HG03571 (cell line): Measurements from ENCODE around the gene LEFTY2.
"Not testable (repeated sequence)": the region's sequence is repeated elsewhere in the genome, so short reads cannot be mapped to it uniquely, and the experiment has no call there.

Source experiments
- ATAC-seq: cut with Tn5 transposase; IDR thresholded peaks from one replicate; pipeline ENCODE4 v1.9.1; 2021; ENCODE audit not compliant: unreplicated experiment

Gene LEFTY2

DNA sequence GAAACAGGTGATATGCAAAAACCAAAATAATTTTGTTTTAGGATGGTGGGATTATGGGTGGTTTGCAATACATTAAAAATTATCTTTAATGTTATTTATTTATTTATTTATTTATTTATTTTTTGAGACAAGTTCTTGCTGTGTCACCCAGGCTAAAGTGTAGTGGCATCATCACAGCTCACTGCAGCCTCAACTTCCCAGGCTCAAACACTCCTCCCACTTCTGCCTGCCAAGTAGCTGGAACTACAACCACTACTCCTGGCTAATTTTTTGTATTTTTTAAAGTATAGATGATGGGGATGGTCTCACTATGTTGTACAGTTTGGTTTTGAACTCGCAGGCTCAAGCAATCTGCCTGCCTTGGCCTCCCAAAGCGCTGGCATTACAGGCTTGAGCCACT is 10.5 kb downstream of the LEFTY2 start:
- no peak for ATAC-seq

- not testable (repeated sequence) for ATAC-seq
Observed at GRCh38 chr1:225929462-225929861, 11.6 kb downstream of the LEFTY2 start.

GRCh38 chr1:225928186-225929175 is 12.5 kb downstream of the LEFTY2 start:
- no peak for ATAC-seq

GRCh38 chr1:225926551-225927113 is 14.4 kb downstream of the LEFTY2 start:
- no peak for ATAC-seq

- peak; percentile 97 for ATAC-seq
Observed at GRCh38 chr1:225923692-225924555, 17.1 kb downstream of the LEFTY2 start, which contains the start of gene PYCR2. TSS of gene PYCR2 (minus strand) at chr1:225924250. CDS start at chr1:225924110, 140 bp downstream.

GRCh38 chr1:225923381-225923691 is 17.7 kb downstream of the LEFTY2 start:
- no peak for ATAC-seq

GRCh38 chr1:225921734-225922709 is 19.0 kb downstream of the LEFTY2 start:
- ATAC-seq = no peak

GRCh38 chr1:225919906-225920305 is 21.1 kb downstream of the LEFTY2 start:
- ATAC-seq = no peak

GRCh38 chr1:225918280-225918679 is 22.7 kb downstream of the LEFTY2 start:
- no peak for ATAC-seq

- ATAC-seq = no peak
Observed at GRCh38 chr1:225917536-225917935, 23.5 kb downstream of the LEFTY2 start.

- ATAC-seq = no peak
Observed at GRCh38 chr1:225917101-225917500, 23.9 kb downstream of the LEFTY2 start.

DNA sequence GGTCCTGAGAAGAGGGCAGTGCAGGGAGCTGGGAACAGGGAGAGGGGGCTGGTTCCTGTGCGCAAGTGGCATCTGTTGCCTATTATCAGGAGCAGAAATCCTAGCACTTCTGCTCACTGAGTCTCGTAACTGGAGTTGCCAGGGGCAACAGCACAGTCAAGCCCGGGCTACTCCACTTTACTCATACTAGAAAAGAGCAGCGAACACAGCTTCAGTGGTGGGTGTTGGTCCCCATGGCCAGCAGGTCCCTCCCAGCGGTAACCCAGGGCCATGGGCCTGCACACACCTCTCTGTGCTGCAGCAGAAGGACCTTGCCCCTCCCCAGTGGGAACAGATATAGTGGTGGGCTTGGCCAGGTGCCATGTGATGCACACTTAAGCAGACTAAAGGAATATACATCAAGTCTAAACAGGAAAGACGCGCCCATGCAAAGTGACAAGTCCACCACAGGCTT is 25.5 kb downstream of the LEFTY2 start:
- ATAC-seq = no peak

DNA sequence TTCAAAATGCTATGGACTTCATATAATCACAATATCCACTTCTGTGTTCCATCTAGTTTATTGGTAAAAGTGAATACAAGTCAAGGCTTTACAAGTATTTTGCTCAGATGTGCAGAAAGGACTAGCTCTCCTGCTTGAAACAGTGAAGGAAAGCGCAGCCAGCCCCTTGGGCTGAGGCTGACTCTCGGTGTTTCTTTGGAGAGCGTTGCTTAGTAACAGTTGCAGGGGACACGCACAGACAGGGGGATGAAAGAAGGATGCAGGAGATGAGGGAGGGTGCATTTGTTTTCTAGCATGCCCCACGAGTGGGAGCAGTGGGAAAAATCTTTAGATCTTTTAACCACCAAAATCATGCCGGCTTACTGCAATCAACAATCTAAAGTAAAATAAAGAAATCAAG is 26.1 kb downstream of the LEFTY2 start:
- ATAC-seq = no peak

DNA sequence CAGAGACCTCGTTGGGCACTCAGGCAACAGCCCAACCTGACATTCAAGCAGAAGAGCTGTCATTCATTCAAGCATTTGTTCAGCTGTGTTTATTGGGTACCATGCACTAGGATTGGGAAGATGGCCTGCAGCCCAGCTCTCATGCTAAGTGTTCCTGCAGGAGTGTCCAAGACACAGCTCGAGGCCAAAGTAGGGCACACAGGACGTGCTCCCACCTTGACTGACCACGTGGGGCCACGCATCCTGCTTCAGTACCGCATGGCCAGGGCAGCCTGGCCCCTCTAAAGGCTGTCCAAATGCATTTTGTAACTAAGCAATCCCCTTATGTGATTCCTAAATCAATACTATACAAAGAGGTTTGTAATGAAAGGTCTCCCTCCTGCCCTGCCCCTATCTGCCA is 26.6 kb downstream of the LEFTY2 start:
- no peak for ATAC-seq

- no peak for ATAC-seq
Observed at GRCh38 chr1:225911191-225912130, 29.6 kb downstream of the LEFTY2 start.

GRCh38 chr1:225909477-225909876 is 31.5 kb downstream of the LEFTY2 start:
- no peak for ATAC-seq

GRCh38 chr1:225908773-225909172 is 32.2 kb downstream of the LEFTY2 start:
- no peak for ATAC-seq

GRCh38 chr1:225908013-225908640 is 32.9 kb downstream of the LEFTY2 start:
- no peak for ATAC-seq

- no peak for ATAC-seq
Observed at GRCh38 chr1:225907341-225907740, 33.7 kb downstream of the LEFTY2 start.
